Ishikawa (cell line): Measurements from ENCODE around the gene ARHGAP26.

Experiments used
- CEBPB ChIP-seq: IDR thresholded peaks from 2 replicates; pipeline ENCODE4 v1.6.1; 2012
- CREB1 ChIP-seq: IDR thresholded peaks from 2 replicates; pipeline ENCODE4 v1.6.1; 2012; ENCODE audit warnings: low read depth
- EGR1 ChIP-seq: IDR thresholded peaks from 2 replicates; pipeline ENCODE4 v1.6.1; 2012
- EP300 ChIP-seq: IDR thresholded peaks from 2 replicates; pipeline ENCODE4 v1.6.1; 2012; ENCODE audit warnings: borderline replicate concordance
- FOXM1 ChIP-seq: IDR thresholded peaks from 2 replicates; pipeline ENCODE4 v1.6.1; 2012; ENCODE audit warnings: low read depth, borderline replicate concordance
- MAX ChIP-seq: IDR thresholded peaks from 2 replicates; pipeline ENCODE4 v1.6.1; 2012
- NFIC ChIP-seq: IDR thresholded peaks from 2 replicates; pipeline ENCODE4 v1.6.1; 2012
- RAD21 ChIP-seq: IDR thresholded peaks from 2 replicates; pipeline ENCODE4 v1.6.1; 2012; ENCODE audit warnings: low read depth
- REST ChIP-seq: IDR thresholded peaks from 2 replicates; pipeline ENCODE4 v1.6.1; 2012; ENCODE audit warnings: low read depth, mild to moderate bottlenecking
- TAF1 ChIP-seq: IDR thresholded peaks from 2 replicates; pipeline ENCODE4 v1.6.1; 2012; ENCODE audit warnings: low read depth, mild to moderate bottlenecking
- TCF12 ChIP-seq: IDR thresholded peaks from 2 replicates; pipeline ENCODE4 v1.6.1; 2012; ENCODE audit warnings: low read depth
- TEAD4 ChIP-seq: IDR thresholded peaks from 2 replicates; pipeline ENCODE4 v1.6.1; 2012
- USF1 ChIP-seq: IDR thresholded peaks from 2 replicates; pipeline ENCODE4 v1.6.1; 2012
- YY1 ChIP-seq: IDR thresholded peaks from 2 replicates; pipeline ENCODE4 v1.6.1; 2012; ENCODE audit warnings: low read depth
- ZBTB7A ChIP-seq: IDR thresholded peaks from 2 replicates; pipeline ENCODE4 v1.6.1; 2012; ENCODE audit warnings: low read depth

Gene ARHGAP26

GRCh38 chr5:142859037-142859436 lies 88.9 kb downstream of the ARHGAP26 start:
- no peak for TF ChIP-seq CEBPB
- no peak for TF ChIP-seq USF1
- TF ChIP-seq FOXM1, result no peak
- no peak for TF ChIP-seq TAF1

- TF ChIP-seq USF1 (no peak), NFIC (no peak), ZBTB7A (no peak)
These were observed 90.1 kb downstream of the ARHGAP26 start for GRCh38 chr5:142860270-142860669.

GRCh38 chr5:142861011-142861410 lies 90.8 kb downstream of the ARHGAP26 start:
- TF ChIP-seq EP300, result no peak
- no peak for TF ChIP-seq CEBPB
- no peak for TF ChIP-seq TEAD4
- TF ChIP-seq TAF1, result no peak
- no peak for TF ChIP-seq CREB1
- TF ChIP-seq NFIC, result no peak

GRCh38 chr5:142862594-142862993 lies 92.4 kb downstream of the ARHGAP26 start:
- TF ChIP-seq USF1 (no peak), REST (no peak), NFIC (no peak), FOXM1 (no peak), MAX (no peak), TEAD4 (no peak), TAF1 (no peak), EP300 (no peak), CREB1 (no peak), TCF12 (no peak), CEBPB (no peak), EGR1 (no peak), YY1 (no peak), RAD21 (no peak), ZBTB7A (no peak)

GRCh38 chr5:142863856-142864255 lies 93.7 kb downstream of the ARHGAP26 start:
- no peak for TF ChIP-seq ZBTB7A
- TF ChIP-seq RAD21, result no peak
- TF ChIP-seq EGR1, result no peak
- TF ChIP-seq REST, result no peak
- no peak for TF ChIP-seq TAF1

- TF ChIP-seq TEAD4 (no peak), NFIC (no peak), EGR1 (no peak), CEBPB (no peak), FOXM1 (no peak), RAD21 (no peak), REST (no peak), TCF12 (no peak), USF1 (no peak), TAF1 (no peak), EP300 (no peak), ZBTB7A (no peak), MAX (no peak), YY1 (no peak), CREB1 (no peak)
These were observed 94.4 kb downstream of the ARHGAP26 start for GRCh38 chr5:142864290-142865260.
